ENCODE measurements around the gene IGSF22.

Gene IGSF22

DNA sequence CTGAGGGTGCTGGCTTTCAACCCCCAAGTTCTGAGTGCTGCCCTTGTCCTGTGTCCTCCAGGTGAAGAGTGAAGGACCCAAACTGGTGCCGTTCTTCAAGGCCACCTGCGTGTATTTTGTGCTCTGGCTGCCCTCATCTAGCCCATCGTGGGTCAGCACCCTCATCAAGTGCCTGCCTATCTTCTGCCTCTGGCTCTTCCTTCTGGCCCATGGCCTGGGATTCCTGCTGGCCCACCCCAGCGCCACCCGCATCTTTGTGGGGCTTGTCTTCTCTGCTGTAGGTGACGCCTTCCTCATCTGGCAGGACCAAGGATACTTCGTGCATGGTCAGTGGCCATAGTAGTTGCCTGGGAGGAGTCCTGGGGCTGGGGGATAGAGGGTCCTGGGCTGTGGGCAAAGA, 25.1 kb downstream of the IGSF22 start:
- TF ChIP-seq, protein P1, sequence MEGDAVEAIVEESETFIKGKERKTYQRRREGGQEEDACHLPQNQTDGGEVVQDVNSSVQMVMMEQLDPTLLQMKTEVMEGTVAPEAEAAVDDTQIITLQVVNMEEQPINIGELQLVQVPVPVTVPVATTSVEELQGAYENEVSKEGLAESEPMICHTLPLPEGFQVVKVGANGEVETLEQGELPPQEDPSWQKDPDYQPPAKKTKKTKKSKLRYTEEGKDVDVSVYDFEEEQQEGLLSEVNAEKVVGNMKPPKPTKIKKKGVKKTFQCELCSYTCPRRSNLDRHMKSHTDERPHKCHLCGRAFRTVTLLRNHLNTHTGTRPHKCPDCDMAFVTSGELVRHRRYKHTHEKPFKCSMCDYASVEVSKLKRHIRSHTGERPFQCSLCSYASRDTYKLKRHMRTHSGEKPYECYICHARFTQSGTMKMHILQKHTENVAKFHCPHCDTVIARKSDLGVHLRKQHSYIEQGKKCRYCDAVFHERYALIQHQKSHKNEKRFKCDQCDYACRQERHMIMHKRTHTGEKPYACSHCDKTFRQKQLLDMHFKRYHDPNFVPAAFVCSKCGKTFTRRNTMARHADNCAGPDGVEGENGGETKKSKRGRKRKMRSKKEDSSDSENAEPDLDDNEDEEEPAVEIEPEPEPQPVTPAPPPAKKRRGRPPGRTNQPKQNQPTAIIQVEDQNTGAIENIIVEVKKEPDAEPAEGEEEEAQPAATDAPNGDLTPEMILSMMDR (IDR thresholded peaks at IDR 0.05), result no peak
- Histone ChIP-seq H3K9me3 (no peaks in the 10 kb centered on the region), H3K4me3 (no peak overlapping the region), H3K4me1 (peaks cover 0 to 43% (median 15%) of the 10 kb centered on the region in 4 donors), H3K36me3 (peaks cover 0 to 19% (median 18%) of the 10 kb centered on the region in 3 donors), H3K27me3 (no peaks in the 10 kb centered on the region), H3K27ac (no peak overlapping the region)
- no peak for DNase-seq
- intact Hi-C loops (cut with DNase I; ENCODE audit: low total_unique reads), result no loop called here

DNA sequence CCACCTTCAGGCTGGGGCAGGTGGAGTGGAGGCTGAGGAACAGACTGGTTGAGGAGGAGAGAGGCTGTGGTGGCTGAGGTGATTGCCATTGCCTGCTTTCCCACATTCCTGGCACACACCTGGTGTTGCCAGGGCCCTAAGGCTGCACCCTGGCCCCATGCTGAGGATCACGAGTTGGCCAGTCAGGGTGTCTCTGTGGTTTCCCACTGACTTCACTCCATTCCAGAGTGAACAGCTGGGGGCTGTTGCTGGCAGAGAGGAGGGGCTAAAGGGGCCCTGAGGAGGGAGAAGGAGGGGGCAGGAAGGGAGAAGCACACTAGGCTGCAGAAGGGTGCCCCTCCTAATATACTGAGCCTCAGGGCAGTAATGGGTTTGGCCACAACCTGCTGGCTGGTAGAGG, 25.6 kb downstream of the IGSF22 start:
- intact Hi-C loops (cut with DNase I; ENCODE audit: low total_unique reads), result no loop called here
- Histone ChIP-seq H3K27ac (no peak overlapping the region), H3K4me3 (no peak overlapping the region), H3K27me3 (no peaks in the 10 kb centered on the region), H3K36me3 (peaks cover 0 to 19% (median 18%) of the 10 kb centered on the region in 3 donors), H3K4me1 (peaks cover 0 to 38% (median 11%) of the 10 kb centered on the region in 4 donors), H3K9me3 (no peaks in the 10 kb centered on the region)
- TF ChIP-seq, protein P1 (IDR thresholded peaks at IDR 0.05), result no peak
- DNase-seq, result no peak

DNA sequence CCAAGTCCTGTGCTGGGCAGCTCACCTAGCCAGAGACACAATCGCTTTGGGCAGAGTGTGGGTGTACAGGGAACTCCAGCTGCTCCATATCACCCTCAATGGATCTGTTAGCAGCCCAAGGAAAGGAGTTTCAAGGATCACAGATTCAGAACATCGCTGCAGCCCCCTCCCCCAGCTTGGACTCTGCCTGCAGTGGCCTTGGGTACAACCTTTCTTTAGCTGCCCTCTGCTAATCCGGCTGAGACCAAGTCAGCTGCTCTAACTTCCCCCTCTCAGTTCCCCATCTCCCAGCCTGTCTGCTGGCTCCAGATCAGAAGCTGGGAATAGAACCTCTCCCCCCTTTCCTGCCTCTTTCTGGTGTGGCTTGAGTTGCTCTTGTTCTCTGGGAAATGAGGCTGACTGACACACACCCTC, 26.1 kb downstream of the IGSF22 start:
- Histone ChIP-seq H3K4me1 (peaks cover 0 to 32% (median 6%) of the 10 kb centered on the region in 4 donors), H3K27ac (peak overlapping the region in 1 of 2 donors; percentile 68), H3K4me3 (peak overlapping the region; percentile 83), H3K36me3 (peaks cover 0 to 19% (median 18%) of the 10 kb centered on the region in 3 donors), H3K27me3 (no peaks in the 10 kb centered on the region), H3K9me3 (no peaks in the 10 kb centered on the region)
- intact Hi-C loops (cut with DNase I; ENCODE audit: low total_unique reads), result no loop called here
- TF ChIP-seq, protein P1 (IDR thresholded peaks at IDR 0.05), result no peak
- DNase-seq, result peak; percentile 59 to 74

DNA sequence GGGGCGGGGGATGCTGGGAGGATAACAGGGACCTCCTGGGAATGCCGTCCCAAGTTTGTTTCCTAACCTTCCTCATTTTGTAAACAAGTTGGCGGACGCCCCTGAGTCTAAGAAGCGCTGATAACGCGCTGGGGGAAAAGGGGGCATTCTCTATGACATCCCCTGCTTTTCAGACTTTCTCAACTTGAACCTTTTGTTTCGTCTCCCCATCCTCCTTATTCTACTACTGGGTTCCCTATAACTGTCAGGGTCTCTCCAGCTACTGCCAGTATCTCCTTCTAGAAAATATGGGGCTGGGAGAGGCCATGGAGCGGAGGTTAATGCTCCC, 26.8 kb downstream of the IGSF22 start:
- Histone ChIP-seq H3K27ac (peak overlapping the region; percentile 68 to 78), H3K9me3 (no peaks in the 10 kb centered on the region), H3K4me3 (peak overlapping the region; percentile 83), H3K4me1 (peaks cover 0 to 29% (median 6%) of the 10 kb centered on the region in 4 donors), H3K27me3 (no peaks in the 10 kb centered on the region), H3K36me3 (peaks cover 0 to 19% (median 18%) of the 10 kb centered on the region in 3 donors)
- intact Hi-C loops (cut with DNase I; ENCODE audit: low total_unique reads), result no loop called here
- TF ChIP-seq, protein P1 (IDR thresholded peaks at IDR 0.05), result no peak
- no peak for DNase-seq

DNA sequence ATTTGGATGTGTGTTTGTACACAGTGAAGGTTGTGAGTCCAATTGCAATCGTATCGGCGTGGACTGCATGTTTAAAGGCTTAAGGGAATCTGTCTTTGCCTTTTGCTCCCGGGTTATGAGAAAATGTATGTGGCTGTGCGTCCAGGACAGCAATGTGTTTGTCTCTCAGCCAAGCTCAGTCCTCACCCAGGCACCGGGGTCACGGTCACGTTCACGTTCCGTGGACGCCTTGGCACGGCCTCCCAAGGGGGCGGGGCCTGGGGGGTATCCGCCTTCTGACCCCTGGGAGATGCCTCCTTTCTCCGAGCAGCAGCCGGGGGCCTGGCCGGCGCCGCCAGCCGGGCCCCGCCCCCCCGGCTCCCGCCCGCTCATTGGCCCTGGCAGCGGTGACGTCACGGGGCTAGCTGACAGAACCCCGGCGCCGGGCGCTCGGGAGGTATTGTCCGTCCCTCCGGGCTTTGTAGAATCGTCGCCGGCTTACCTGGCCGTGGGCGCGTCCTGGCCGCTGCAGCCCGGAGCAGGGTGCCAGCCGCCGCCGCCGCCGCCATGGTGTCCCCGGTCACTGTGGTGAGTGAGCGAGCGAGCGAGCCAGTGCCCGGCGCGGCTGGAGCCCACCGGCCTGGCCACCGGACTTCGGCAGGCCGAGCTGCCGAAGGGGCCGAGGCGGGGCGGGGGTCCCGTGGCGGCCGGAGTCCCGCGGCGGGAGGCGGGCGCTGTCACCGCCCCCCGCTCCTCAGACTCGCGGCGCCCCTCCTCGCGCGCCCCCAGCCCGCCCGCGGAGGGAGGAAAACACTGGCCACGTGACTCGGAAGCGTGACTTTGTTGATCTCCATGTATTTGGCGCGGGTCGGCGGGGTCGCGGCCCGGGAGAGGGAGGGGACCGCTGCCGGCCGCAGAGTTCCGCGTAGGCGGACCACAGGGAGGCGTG, 27.4 kb downstream of the IGSF22 start, which contains the start of gene TMEM86A:
Gene TMEM86A, plus strand, starts transcription at position 439 of the 928 bp plus-strand sequence. Its CDS starts 108 bp downstream, at position 547.
- Histone ChIP-seq H3K27me3 (no peaks in the 10 kb centered on the region), H3K9me3 (no peaks in the 10 kb centered on the region), H3K36me3 (peaks cover 0 to 19% (median 18%) of the 10 kb centered on the region in 3 donors), H3K4me1 (peaks cover 0 to 29% (median 6%) of the 10 kb centered on the region in 4 donors), H3K27ac (peak within 1 kb of the TSS; percentile 68 to 78), H3K4me3 (peak within 1 kb of the TSS; percentile 83)
- intact Hi-C loops (cut with DNase I; ENCODE audit: low total_unique reads), result no loop called here
- TF ChIP-seq, protein P1 (IDR thresholded peaks at IDR 0.05), result no peak
- DNase-seq, result peak; percentile 94 to 96
